Measurements from ENCODE around the gene SH3TC2.

DNA sequence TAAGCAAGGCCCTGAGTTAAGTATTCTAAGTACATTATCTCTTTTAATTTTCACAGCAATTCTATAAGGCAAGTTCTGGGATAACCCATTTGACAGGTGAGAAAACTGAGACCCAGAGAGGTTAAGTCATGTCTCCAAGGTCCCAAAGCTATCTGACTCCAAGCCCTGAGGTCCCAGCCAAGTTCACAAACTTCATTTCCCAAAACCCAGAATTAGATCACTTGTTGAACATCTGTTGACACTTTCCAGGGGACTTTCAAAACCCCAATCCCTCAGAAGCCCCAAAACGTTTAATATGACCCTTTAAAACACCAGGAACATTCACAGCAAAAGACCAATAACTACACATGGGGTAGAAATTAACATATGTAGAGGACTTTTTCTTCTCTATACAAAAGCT is 72.0 kb downstream of the SH3TC2 start:
- TF ChIP-seq FOXM1 (IDR thresholded peaks at IDR 0.05; ENCODE audit: borderline replicate concordance) (no peak), BHLHE40 (IDR thresholded peaks at IDR 0.05; ENCODE audit: borderline replicate concordance) (no peak), ELF4 (IDR thresholded peaks at IDR 0.05) (no peak), TARDBP (IDR thresholded peaks at IDR 0.05) (no peak), SUZ12 (IDR thresholded peaks at IDR 0.05) (no peak), NFRKB (IDR thresholded peaks at IDR 0.05) (no peak), SP1 (IDR thresholded peaks at IDR 0.05) (no peak), CTBP1 (IDR thresholded peaks at IDR 0.05; ENCODE audit: borderline replicate concordance) (no peak), LEF1 (IDR thresholded peaks at IDR 0.05; ENCODE audit: borderline replicate concordance) (no peak), FOXA1 (IDR thresholded peaks at IDR 0.05) (no peak), FOXK2 (IDR thresholded peaks at IDR 0.05) (no peak), ZNF384 (IDR thresholded peaks at IDR 0.05) (no peak), L3MBTL2 (conservative IDR thresholded peaks at IDR 0.05) (no peak), HDGF (IDR thresholded peaks at IDR 0.05; ENCODE audit: borderline replicate concordance) (no peak)

Measured in HEK293T (cell line).